BLaER1 treated with 17β-estradiol and CSF1 and Interleukin-3, amounts not matched to agents 10 nM and 100 nM (cell line): ENCODE results near the gene POFUT2.

Experiments
- H3K27ac ChIP-seq, 11 experiments: shearing (Covaris generic); formaldehyde crosslinking; 2 replicates each; pipeline ENCODE4 v1.8.1; 2022
- H3K27me3 ChIP-seq, 11 experiments: shearing (Covaris generic); formaldehyde crosslinking; 2 replicates each; pipeline ENCODE4 v1.8.1; 2022
- H3K36me3 ChIP-seq, 11 experiments: shearing (Covaris generic); formaldehyde crosslinking; 2 replicates each; pipeline ENCODE4 v1.8.1; 2022
- H3K4me1 ChIP-seq, 10 experiments: shearing (Covaris generic); formaldehyde crosslinking; 2 replicates each; pipeline ENCODE4 v1.8.1; 2022
- H3K4me2 ChIP-seq, 11 experiments: shearing (Covaris generic); formaldehyde crosslinking; 2 replicates each; pipeline ENCODE4 v1.8.1; 2022
- H3K4me3 ChIP-seq, 10 experiments: shearing (Covaris generic); formaldehyde crosslinking; 2 replicates each; pipeline ENCODE4 v1.8.1; 2022
- H3K9ac ChIP-seq, 11 experiments: shearing (Covaris generic); formaldehyde crosslinking; 2 replicates each; pipeline ENCODE4 v1.8.1; 2022
- H3K9me3 ChIP-seq, 11 experiments: shearing (Covaris generic); formaldehyde crosslinking; replicated peaks in 1 of 11; 2 replicates each; pipeline ENCODE4 v1.8.1; 2022
- H4K20me1 ChIP-seq, 11 experiments: shearing (Covaris generic); formaldehyde crosslinking; 2 replicates each; pipeline ENCODE4 v1.8.1; 2022
- Cebpa-rat ChIP-seq, 11 experiments: shearing (Covaris generic); IDR thresholded peaks; 2 replicates each; pipeline ENCODE4 v1.8.1; 2022

Gene POFUT2

GRCh38 chr21:45293726-45294401 is 6.2 kb upstream of the POFUT2 start:
- Histone ChIP-seq H4K20me1 (no peaks in the 10 kb centered on the region; a peak in 1 of 22 replicates), H3K4me2 (peak overlapping the region; percentile 31 to 84 (median 56); a peak in 20 of 22 replicates), H3K4me3 (no peak overlapping the region), H3K9ac (peak overlapping the region in 3 of 11 experiments; percentile 5 to 51 (median 19); a peak in 3 of 22 replicates), H3K27ac (peak overlapping the region in 1 of 11 experiments; percentile 16; a peak in 1 of 22 replicates), H3K9me3 (peaks cover 0 to 17% (median 12%) of the 10 kb centered on the region in 11 experiments; a peak in 17 of 22 replicates), H3K36me3 (no peaks in the 10 kb centered on the region), H3K27me3 (no peaks in the 10 kb centered on the region; a peak in 3 of 22 replicates), H3K4me1 (peaks cover 26 to 37% (median 35%) of the 10 kb centered on the region in 10 experiments)
- TF ChIP-seq Cebpa-rat (IDR thresholded peaks at IDR 0.05): no peak

DNA sequence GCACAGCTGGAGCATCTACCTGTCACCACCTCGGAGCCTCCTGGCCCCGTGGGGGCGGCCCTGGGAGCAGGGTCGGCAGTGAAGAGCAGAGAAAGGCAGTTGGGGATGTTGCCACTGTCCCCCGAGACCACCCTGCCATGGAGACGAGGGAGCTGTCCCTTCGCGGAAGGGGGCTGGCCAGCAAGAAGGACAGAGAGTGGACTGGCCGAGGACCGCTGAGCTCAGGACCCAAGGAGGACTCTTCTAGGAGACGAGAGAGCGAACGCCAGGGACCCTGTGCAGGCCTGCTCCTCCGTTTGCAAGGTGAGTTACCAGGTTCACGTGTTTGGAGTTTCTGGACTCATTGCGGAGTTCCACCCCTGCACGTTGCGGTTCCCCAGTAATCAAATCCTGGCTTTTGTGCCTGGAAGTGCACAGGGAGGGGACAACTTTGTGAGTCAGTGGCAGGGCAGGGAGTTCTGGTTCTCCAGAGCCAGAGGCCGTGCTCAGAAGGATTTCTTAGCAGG is 5.6 kb upstream of the POFUT2 start:
- H3K9ac ChIP-seq: peak overlapping the region in 8 of 11 experiments; percentile 7 to 61 (median 26); a peak in 3 of 22 replicates
- H3K27me3 ChIP-seq: peaks cover 0 to 4% (median 0%) of the 10 kb centered on the region in 11 experiments; a peak in 4 of 22 replicates
- no peaks in the 10 kb centered on the region for H3K36me3 ChIP-seq
- peaks cover 31 to 42% (median 39%) of the 10 kb centered on the region in 10 experiments for H3K4me1 ChIP-seq
- peaks cover 0 to 17% (median 12%) of the 10 kb centered on the region in 11 experiments; a peak in 17 of 22 replicates for H3K9me3 ChIP-seq
- no peaks in the 10 kb centered on the region; a peak in 1 of 22 replicates for H4K20me1 ChIP-seq
- H3K27ac ChIP-seq: no peak overlapping the region; a peak in 1 of 22 replicates
- no peak for TF ChIP-seq Cebpa-rat (IDR thresholded peaks at IDR 0.05)
- H3K4me3 ChIP-seq: no peak overlapping the region
- H3K4me2 ChIP-seq: peak overlapping the region; percentile 58 to 91 (median 74)

GRCh38 chr21:45292399-45293219 is 4.9 kb upstream of the POFUT2 start:
- H3K27ac ChIP-seq: peak overlapping the region in 9 of 11 experiments; percentile 25 to 67 (median 44); a peak in 12 of 22 replicates
- H3K4me3 ChIP-seq: no peak overlapping the region
- H3K36me3 ChIP-seq: no peaks in the 10 kb centered on the region
- H3K9me3 ChIP-seq: peaks cover 0 to 14% (median 10%) of the 10 kb centered on the region in 11 experiments; a peak in 17 of 22 replicates
- peaks cover 32 to 42% (median 39%) of the 10 kb centered on the region in 10 experiments for H3K4me1 ChIP-seq
- no peaks in the 10 kb centered on the region; a peak in 1 of 22 replicates for H4K20me1 ChIP-seq
- peak overlapping the region in 10 of 11 experiments; percentile 7 to 61 (median 30); a peak in 11 of 22 replicates for H3K9ac ChIP-seq
- no peak for TF ChIP-seq Cebpa-rat (IDR thresholded peaks at IDR 0.05)
- H3K27me3 ChIP-seq: peaks cover 0 to 4% (median 0%) of the 10 kb centered on the region in 11 experiments; a peak in 4 of 22 replicates
- peak overlapping the region; percentile 58 to 91 (median 74) for H3K4me2 ChIP-seq

- H3K27ac ChIP-seq: peak overlapping the region in 9 of 11 experiments; percentile 25 to 67 (median 44); a peak in 12 of 22 replicates
- H3K4me3 ChIP-seq: no peak overlapping the region
- peaks cover 0 to 6% (median 2%) of the 10 kb centered on the region in 11 experiments; a peak in 16 of 22 replicates for H3K9me3 ChIP-seq
- peak overlapping the region; percentile 58 to 91 (median 74) for H3K4me2 ChIP-seq
- peak overlapping the region in 5 of 11 experiments; percentile 14 to 46 (median 27); a peak in 4 of 22 replicates for H3K9ac ChIP-seq
- peaks cover 32 to 43% (median 40%) of the 10 kb centered on the region in 10 experiments for H3K4me1 ChIP-seq
- H3K27me3 ChIP-seq: peaks cover 0 to 4% (median 0%) of the 10 kb centered on the region in 11 experiments; a peak in 4 of 22 replicates
- peaks cover 0 to under 1% (median under 1%) of the 10 kb centered on the region in 11 experiments; a peak in 10 of 22 replicates for H4K20me1 ChIP-seq
- TF ChIP-seq Cebpa-rat (IDR thresholded peaks at IDR 0.05): no peak
- no peaks in the 10 kb centered on the region for H3K36me3 ChIP-seq
Measured at GRCh38 chr21:45291613-45292398, 4.1 kb upstream of the POFUT2 start.

DNA sequence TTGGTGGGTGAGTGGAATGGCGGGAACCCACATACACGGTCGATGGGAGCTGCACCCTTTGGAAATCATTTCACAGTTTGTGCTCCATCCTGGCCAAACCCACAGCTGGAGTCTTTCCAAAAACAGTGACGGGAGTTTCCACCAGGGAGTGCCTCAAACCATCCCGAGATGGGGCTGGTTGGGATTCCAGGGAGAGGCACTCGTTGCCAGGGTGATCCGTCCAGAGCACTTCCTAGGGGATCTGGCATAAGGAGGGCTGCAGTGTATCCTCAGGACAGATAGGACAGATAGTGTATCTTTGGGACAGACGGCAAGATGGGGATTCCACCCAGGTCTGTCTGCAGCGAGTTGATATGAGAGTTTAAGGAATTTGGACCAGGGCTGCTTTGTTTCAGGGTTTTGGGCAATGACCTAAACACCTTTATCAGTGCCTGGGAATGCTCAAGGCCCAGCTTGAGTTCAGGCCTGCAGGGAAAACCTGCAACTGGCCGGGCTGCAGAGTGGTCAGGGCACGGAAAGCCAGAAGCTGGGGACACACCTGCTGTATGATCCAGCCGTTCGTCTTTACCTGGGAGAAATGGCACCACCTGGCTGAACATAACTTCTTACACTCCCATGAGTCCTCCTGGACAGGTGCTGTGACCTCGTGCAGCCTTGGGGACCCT is 3.4 kb upstream of the POFUT2 start:
- no peaks in the 10 kb centered on the region for H3K9me3 ChIP-seq
- H3K4me2 ChIP-seq: no peak overlapping the region
- H3K27ac ChIP-seq: no peak overlapping the region
- no peak for TF ChIP-seq Cebpa-rat (IDR thresholded peaks at IDR 0.05)
- H4K20me1 ChIP-seq: peaks cover 0 to 7% (median 5%) of the 10 kb centered on the region in 11 experiments; a peak in 10 of 22 replicates
- peaks cover 0 to 2% (median 0%) of the 10 kb centered on the region in 11 experiments; a peak in 4 of 22 replicates for H3K36me3 ChIP-seq
- H3K4me1 ChIP-seq: peaks cover 38 to 50% (median 45%) of the 10 kb centered on the region in 10 experiments
- H3K4me3 ChIP-seq: no peak overlapping the region
- H3K27me3 ChIP-seq: peaks cover 0 to 4% (median 0%) of the 10 kb centered on the region in 11 experiments; a peak in 4 of 22 replicates
- no peak overlapping the region for H3K9ac ChIP-seq

DNA sequence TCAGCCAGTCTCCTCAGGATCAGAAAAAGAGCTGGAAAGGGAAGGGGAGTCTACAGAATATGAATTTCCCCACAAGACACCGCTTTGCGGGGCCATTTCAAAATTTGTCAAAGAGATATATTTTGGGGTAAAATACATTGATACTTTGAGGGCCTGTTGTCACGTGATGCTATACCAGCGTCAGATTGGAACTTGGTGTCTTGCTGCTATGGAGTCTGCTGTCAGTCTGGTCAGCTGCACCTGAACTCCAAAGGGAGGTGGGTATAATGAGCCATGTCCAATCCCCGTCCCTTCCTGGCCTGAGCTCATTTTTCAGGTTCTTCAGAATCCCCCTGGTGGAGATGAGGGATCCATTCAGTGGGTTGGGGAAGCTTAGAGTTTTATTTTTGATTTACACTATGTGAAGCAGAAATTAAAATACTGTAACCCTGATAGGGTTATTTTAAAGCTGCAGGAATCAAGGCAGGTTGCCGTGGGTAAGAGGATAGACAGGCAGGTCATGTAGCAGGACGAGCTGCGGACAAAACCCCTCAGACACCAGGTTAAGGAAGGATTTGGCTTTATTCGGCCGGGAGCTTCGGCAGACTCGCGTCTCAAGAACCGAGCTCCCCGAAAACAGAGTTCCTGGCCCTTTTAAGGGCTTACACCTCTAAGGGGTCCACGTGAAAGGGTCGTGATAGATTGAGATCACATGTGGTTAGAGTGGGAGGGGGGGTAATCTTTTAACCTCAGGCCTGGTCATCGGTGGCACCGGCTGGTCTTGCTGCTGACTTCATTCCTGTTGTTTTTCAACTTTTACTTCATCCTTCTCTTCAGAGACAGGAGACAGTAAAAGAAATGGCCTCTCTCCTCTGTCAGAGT is 2.2 kb upstream of the POFUT2 start:
- Histone ChIP-seq H3K4me2 (no peak overlapping the region), H3K9ac (0 out of 22 replicates have a peak overlapping the region, but pooled peaks of 1 of the 11 experiments have one; percentile 12), H3K4me1 (peaks cover 37 to 45% (median 41%) of the 10 kb centered on the region in 10 experiments), H3K27ac (no peak overlapping the region), H3K4me3 (no peak overlapping the region), H3K9me3 (no peaks in the 10 kb centered on the region), H3K36me3 (peaks cover 9 to 14% (median 11%) of the 10 kb centered on the region in 11 experiments; a peak in 21 of 22 replicates), H3K27me3 (peaks cover 0 to 4% (median 0%) of the 10 kb centered on the region in 11 experiments; a peak in 4 of 22 replicates), H4K20me1 (peaks cover 0 to 18% (median 7%) of the 10 kb centered on the region in 11 experiments; a peak in 11 of 22 replicates)
- TF ChIP-seq Cebpa-rat (IDR thresholded peaks at IDR 0.05): no peak
